B cell (primary cell): ENCODE measurements around the gene SLC6A5. TPM values are rescaled to one million over a fixed set of nuclear protein-coding genes. Genes with fewer than 3 reads are reported as not detected.

Experiments
- ATAC-seq: fragments of 200-7000 bp; cut with Tn5 transposase; one replicate; pipeline ENCODE4 v1.10.0; 2021; ENCODE audit warnings: low read depth, mild to moderate bottlenecking, moderate number of reproducible peaks, moderate library complexity
- CTCF ChIA-PET: fragments of 350-600 bp; sonication (Branson Sonifier 250); formaldehyde crosslinking; loops from one replicate; lab custom pipeline; 2021; ENCODE audit warnings: antibody characterized with exemption, inconsistent platforms; lab: Charles Lee
- POLR2A ChIA-PET: fragments of 350-600 bp; sonication (Branson Sonifier 250); formaldehyde crosslinking; loops from one replicate; lab custom pipeline; 2021; ENCODE audit warnings: antibody characterized with exemption; lab: Charles Lee
- DNase-seq: peaks from one replicate; pipeline ENCODE4 v3.0.0; 2013
- H2AFZ ChIP-seq: 2 replicates; pipeline ENCODE4 v1.6.1; 2012; ENCODE audit warnings: mild to moderate bottlenecking, low read depth, low read length; ENCODE audit not compliant: insufficient read depth, poor library complexity, severe bottlenecking
- H3K27ac ChIP-seq, 2 donors: 1 replicate in 1 of 2; 2 replicates in 1 of 2; pipeline ENCODE4 v1.5.1; 2012 to 2013; ENCODE audit warnings: low read length in 2 of 2, mild to moderate bottlenecking in 2 of 2, moderate library complexity in 1 of 2
- H3K27me3 ChIP-seq, 4 experiments: fragments of 200-600 bp in 1 of 4; sonication (generic) in 1 of 4; replicated peaks in 1 of 4; 1 replicate in 2 of 4; 2 replicates in 2 of 4; pipeline versions ENCODE4 v1.6.1 to v1.7.0; 2013 to 2016; ENCODE audit warnings: low read length in 3 of 4, mild to moderate bottlenecking in 2 of 4, mixed read lengths in 1 of 4, moderate library complexity in 1 of 4; ENCODE audit not compliant: insufficient read depth in 4 of 4, control insufficient read depth in 3 of 4; ENCODE audit errors: control extremely low read depth in 1 of 4
- H3K36me3 ChIP-seq, 2 experiments: replicated peaks in 1 of 2; 1 replicate in 1 of 2; 2 replicates in 1 of 2; pipeline versions ENCODE4 v1.6.1 to v1.7.1; 2013; ENCODE audit warnings: low read length in 1 of 2; ENCODE audit not compliant: insufficient read depth in 2 of 2, control insufficient read depth in 1 of 2; ENCODE audit errors: control extremely low read depth in 1 of 2, extremely low read depth in 1 of 2
- H3K4me1 ChIP-seq, 2 donors: fragments of 200-600 bp in 1 of 2; sonication (generic) in 1 of 2; 1 replicate in 1 of 2; 2 replicates in 1 of 2; pipeline versions ENCODE4 v1.5.1 to v1.6.1; 2013 to 2017; ENCODE audit warnings: low read length in 2 of 2; ENCODE audit not compliant: control insufficient read depth in 2 of 2, insufficient read depth in 2 of 2
- H3K4me2 ChIP-seq: replicated peaks from 2 replicates; pipeline ENCODE3; 2012; ENCODE audit warnings: mild to moderate bottlenecking, low read depth, low read length; ENCODE audit not compliant: poor library complexity, severe bottlenecking
- H3K4me3 ChIP-seq, 5 experiments: fragments of 200-600 bp in 1 of 5; sonication (generic) in 1 of 5; 1 replicate in 3 of 5; 2 replicates in 2 of 5; pipeline versions ENCODE4 v1.5.1 to v1.7.0; 2011 to 2016; ENCODE audit warnings: low read length in 4 of 5, mild to moderate bottlenecking in 4 of 5, low read depth in 2 of 5, control low read depth in 1 of 5, moderate library complexity in 1 of 5; ENCODE audit not compliant: insufficient read depth in 1 of 5; ENCODE audit errors: control extremely low read depth in 1 of 5, extremely low read depth in 1 of 5
- H3K79me2 ChIP-seq: fragments of 200-600 bp; sonication (generic); one replicate; pipeline ENCODE4 v1.6.0; 2016; ENCODE audit warnings: low read length; ENCODE audit not compliant: control insufficient read depth, insufficient read depth
- H3K9ac ChIP-seq: fragments of 200-600 bp; sonication (generic); 2 replicates; pipeline ENCODE4 v1.6.1; 2017; ENCODE audit warnings: mild to moderate bottlenecking, low read length, moderate library complexity
- H3K9me3 ChIP-seq, 3 donors: one replicate each; pipeline versions ENCODE4 v1.6.1 to v1.7.1; 2013; ENCODE audit warnings: low read length in 2 of 3; ENCODE audit not compliant: control insufficient read depth in 2 of 3, insufficient read depth in 1 of 3; ENCODE audit errors: control extremely low read depth in 1 of 3
- H4K20me1 ChIP-seq: 2 replicates; pipeline ENCODE4 v1.6.0; 2012; ENCODE audit warnings: mild to moderate bottlenecking, low read length; ENCODE audit not compliant: insufficient read depth, control insufficient read depth, poor library complexity, severe bottlenecking
- H3K27ac Mint-ChIP-seq: one replicate; pipeline ENCODE4 v1.8.0; 2021; ENCODE audit warnings: mixed read lengths
- H3K27me3 Mint-ChIP-seq: one replicate; pipeline ENCODE4 v1.8.0; 2021; ENCODE audit warnings: mixed read lengths
- H3K4me1 Mint-ChIP-seq: one replicate; pipeline ENCODE4 v1.8.0; 2021; ENCODE audit warnings: mixed read lengths
- H3K4me3 Mint-ChIP-seq: one replicate; pipeline ENCODE4 v1.8.0; 2021; ENCODE audit warnings: mixed read lengths
- H3K9me3 Mint-ChIP-seq: one replicate; pipeline ENCODE4 v1.8.0; 2022; ENCODE audit warnings: mixed read lengths; ENCODE audit not compliant: insufficient read depth
- EZH2 ChIP-seq: IDR thresholded peaks from 2 replicates; pipeline ENCODE4 v1.6.1; 2012; ENCODE audit warnings: borderline replicate concordance, low read depth, mild to moderate bottlenecking, moderate library complexity, low read length; ENCODE audit not compliant: insufficient read depth, poor library complexity, severe bottlenecking
- WGBS: methylation state at CpG from one replicate; pipeline ENCODE4 v1.1.5; 2013; ENCODE audit warnings: missing lambda C conversion rate; ENCODE audit not compliant: insufficient coverage; 5-methylcytosine and 5-hydroxymethylcytosine counted together
- intact Hi-C: fragments of 100-400 bp; cut with micrococcal nuclease; formaldehyde crosslinking; loops from one replicate; pipeline ENCODE4 v1.10.0; 2022
- polyA plus RNA-seq: library from polyadenylated mRNA; depleted of rRNA; stranded (reverse); fragments of >200 nt; gene quantifications from 2 replicates; pipeline ENCODE4 v1.2.3, GENCODE V29; 2012
- total RNA-seq, 2 donors: library from RNA; stranded (reverse); fragments of 120-200 nt in 1 of 2; gene quantifications; 1 replicate in 1 of 2; 2 replicates in 1 of 2; pipeline versions ENCODE4 v1.2.3 to v1.2.4, GENCODE V29; 2013 to 2022
- TF ChIP-seq, protein P1 (sequence below): fragments of 200-600 bp; IDR thresholded peaks from one replicate; pipeline ENCODE4 v1.8.0; 2022; ENCODE audit warnings: antibody characterized with exemption, mild to moderate bottlenecking

The SLC6A5 gene
- total and polyA plus RNA-seq, 2 donors (not counting 1 experiment from before 2014, with no cell fraction given): not detected

DNA sequence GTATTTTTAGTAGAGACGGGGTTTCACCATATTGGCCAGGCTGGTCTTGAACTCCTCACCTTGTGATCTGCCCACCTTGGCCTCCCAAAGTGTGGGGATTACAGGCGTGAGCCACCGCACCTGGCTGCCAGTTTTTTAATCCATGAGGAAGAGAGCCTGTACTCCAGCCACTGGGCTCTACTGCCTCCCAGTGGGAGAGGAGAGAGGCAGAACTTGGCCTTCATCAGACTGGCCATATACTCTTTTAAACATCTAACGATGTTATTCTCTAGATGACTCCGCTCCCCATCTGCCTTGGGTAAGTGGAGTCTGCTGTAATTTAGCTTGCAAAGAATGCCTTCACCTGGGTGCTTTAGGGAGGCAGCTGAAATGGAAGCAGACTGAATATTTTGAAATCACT is 34.6 kb downstream of the SLC6A5 start:
- POLR2A ChIA-PET: no interaction called here
- 100% methylated on average over 1 of the region's 5 CpGs for WGBS
- Histone ChIP-seq H3K4me2 (no peak overlapping the region), H3K27me3 (no peaks in the 10 kb centered on the region), H3K9me3 (peaks cover 0 to 4% (median 0%) of the 10 kb centered on the region in 3 donors), H3K27ac (no peak overlapping the region), H3K36me3 (no peaks in the 10 kb centered on the region), H3K4me3 (no peak overlapping the region), H2AFZ (no peak overlapping the region), H3K9ac (no peak overlapping the region), H4K20me1 (no peaks in the 10 kb centered on the region), H3K4me1 (no peaks in the 10 kb centered on the region), H3K79me2 (no peaks in the 10 kb centered on the region)
- peaks cover 12% of the 10 kb centered on the region for H3K27me3 Mint-ChIP-seq
- TF ChIP-seq EZH2: no peak
- TF ChIP-seq, protein P1, sequence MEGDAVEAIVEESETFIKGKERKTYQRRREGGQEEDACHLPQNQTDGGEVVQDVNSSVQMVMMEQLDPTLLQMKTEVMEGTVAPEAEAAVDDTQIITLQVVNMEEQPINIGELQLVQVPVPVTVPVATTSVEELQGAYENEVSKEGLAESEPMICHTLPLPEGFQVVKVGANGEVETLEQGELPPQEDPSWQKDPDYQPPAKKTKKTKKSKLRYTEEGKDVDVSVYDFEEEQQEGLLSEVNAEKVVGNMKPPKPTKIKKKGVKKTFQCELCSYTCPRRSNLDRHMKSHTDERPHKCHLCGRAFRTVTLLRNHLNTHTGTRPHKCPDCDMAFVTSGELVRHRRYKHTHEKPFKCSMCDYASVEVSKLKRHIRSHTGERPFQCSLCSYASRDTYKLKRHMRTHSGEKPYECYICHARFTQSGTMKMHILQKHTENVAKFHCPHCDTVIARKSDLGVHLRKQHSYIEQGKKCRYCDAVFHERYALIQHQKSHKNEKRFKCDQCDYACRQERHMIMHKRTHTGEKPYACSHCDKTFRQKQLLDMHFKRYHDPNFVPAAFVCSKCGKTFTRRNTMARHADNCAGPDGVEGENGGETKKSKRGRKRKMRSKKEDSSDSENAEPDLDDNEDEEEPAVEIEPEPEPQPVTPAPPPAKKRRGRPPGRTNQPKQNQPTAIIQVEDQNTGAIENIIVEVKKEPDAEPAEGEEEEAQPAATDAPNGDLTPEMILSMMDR: no peak
- DNase-seq: no peak
- CTCF ChIA-PET: interaction anchor here (1.0 kb wide), 1 partner anchor 10 kb away, joined by 3 read pairs; no protein-coding TSS in a partner anchor
- no peak overlapping the region for H3K27ac Mint-ChIP-seq
- H3K9me3 Mint-ChIP-seq: no peaks in the 10 kb centered on the region
- ATAC-seq: no peak
- intact Hi-C loops: no loop called here
- no peak overlapping the region for H3K4me3 Mint-ChIP-seq
- H3K4me1 Mint-ChIP-seq: no peaks in the 10 kb centered on the region

DNA sequence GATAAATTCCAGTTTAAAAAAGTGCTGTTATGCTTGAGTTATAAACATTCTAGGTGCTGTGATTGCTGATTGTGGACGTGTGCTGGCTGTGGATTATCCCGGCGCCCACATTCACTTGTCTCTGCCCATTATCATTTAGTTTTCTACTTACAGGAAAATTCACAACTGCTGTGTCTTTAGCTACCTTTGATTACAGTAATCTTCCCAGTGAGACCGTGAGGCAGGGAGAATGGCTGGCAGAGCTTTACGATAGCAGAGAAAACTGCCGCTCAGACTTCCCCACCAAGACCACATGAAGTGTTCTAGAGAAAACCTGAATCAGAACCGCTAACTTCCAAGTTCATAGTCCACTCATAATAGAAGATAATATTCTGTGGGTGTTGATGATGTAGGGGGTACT is 35.4 kb downstream of the SLC6A5 start:
- 93% methylated on average over 3 of the region's 7 CpGs for WGBS
- Histone ChIP-seq H3K4me2 (no peak overlapping the region), H3K4me1 (no peaks in the 10 kb centered on the region), H2AFZ (no peak overlapping the region), H3K27me3 (no peaks in the 10 kb centered on the region), H3K27ac (no peak overlapping the region), H4K20me1 (no peaks in the 10 kb centered on the region), H3K36me3 (no peaks in the 10 kb centered on the region), H3K9ac (no peak overlapping the region), H3K4me3 (no peak overlapping the region), H3K9me3 (peaks cover 0 to 4% (median 0%) of the 10 kb centered on the region in 3 donors), H3K79me2 (no peaks in the 10 kb centered on the region)
- CTCF ChIA-PET: interaction anchor here (1.0 kb wide), 1 partner anchor 9 kb away, joined by 3 read pairs; no protein-coding TSS in a partner anchor
- Mint-ChIP-seq H3K27ac (no peak overlapping the region), H3K4me3 (no peak overlapping the region), H3K4me1 (no peaks in the 10 kb centered on the region), H3K9me3 (no peaks in the 10 kb centered on the region), H3K27me3 (peaks cover 12% of the 10 kb centered on the region)
- intact Hi-C loops: no loop called here
- no peak for TF ChIP-seq EZH2
- TF ChIP-seq, protein P1: no peak
- ATAC-seq (no peak), DNase-seq (no peak)
- POLR2A ChIA-PET: no interaction called here
